Neural cell (in vitro differentiated cells): ENCODE data around the gene LAPTM4A.

Experiments used
- EZH2 ChIP-seq: fragments of 200-600, 300-800 bp; shearing (Covaris generic), sonication (generic); IDR thresholded peaks from 2 replicates; pipeline ENCODE4 v1.6.1; 2014; ENCODE audit warnings: antibody characterized with exemption, low read length, borderline replicate concordance, mild to moderate bottlenecking; ENCODE audit not compliant: insufficient read depth, poor library complexity, severe bottlenecking
- TF ChIP-seq, protein P1 (sequence below): fragments of 450-650 bp; IDR thresholded peaks from 2 replicates; pipeline ENCODE4 v1.5.1; 2014; ENCODE audit warnings: antibody characterized with exemption, mild to moderate bottlenecking, moderate library complexity; ENCODE audit not compliant: poor library complexity, severe bottlenecking

DNA sequence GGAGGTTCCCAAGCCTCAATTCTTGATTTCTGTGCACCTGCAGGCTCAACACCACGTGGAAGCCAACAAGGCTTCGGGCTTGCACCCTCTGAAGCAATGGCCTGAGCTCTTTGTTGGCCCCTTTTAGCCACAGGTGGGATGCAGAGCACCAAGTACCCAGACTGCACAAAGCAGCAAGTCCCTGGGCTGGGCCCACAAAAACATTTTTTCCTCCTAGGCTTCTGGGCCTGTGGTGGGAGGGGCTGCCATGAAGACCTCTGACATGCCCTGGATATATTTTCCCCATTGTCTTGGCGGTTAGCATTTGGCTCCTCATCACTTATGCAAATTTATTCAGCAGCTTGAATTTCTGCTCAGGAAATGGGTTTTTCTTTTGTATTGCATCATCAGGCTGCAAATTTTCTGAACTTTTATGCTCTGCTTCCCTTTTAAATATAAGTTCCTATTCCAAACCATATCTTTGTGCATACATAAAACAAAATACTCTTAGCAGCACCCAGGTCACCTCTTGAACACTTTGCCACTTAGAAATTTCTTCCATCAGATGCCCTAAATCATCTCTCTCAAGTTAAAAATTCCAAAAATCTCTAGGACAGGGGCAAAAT is 29.9 kb downstream of the LAPTM4A start:
- TF ChIP-seq, protein P1, sequence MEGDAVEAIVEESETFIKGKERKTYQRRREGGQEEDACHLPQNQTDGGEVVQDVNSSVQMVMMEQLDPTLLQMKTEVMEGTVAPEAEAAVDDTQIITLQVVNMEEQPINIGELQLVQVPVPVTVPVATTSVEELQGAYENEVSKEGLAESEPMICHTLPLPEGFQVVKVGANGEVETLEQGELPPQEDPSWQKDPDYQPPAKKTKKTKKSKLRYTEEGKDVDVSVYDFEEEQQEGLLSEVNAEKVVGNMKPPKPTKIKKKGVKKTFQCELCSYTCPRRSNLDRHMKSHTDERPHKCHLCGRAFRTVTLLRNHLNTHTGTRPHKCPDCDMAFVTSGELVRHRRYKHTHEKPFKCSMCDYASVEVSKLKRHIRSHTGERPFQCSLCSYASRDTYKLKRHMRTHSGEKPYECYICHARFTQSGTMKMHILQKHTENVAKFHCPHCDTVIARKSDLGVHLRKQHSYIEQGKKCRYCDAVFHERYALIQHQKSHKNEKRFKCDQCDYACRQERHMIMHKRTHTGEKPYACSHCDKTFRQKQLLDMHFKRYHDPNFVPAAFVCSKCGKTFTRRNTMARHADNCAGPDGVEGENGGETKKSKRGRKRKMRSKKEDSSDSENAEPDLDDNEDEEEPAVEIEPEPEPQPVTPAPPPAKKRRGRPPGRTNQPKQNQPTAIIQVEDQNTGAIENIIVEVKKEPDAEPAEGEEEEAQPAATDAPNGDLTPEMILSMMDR = no peak
- no peak for TF ChIP-seq EZH2
